ENCODE measurements around the gene NAALAD2. TPM values are rescaled to one million over a fixed set of nuclear protein-coding genes. Genes with fewer than 3 reads are reported as not detected.

NAALAD2 gene
- total RNA-seq = 24.2 TPM

GRCh38 chr11:90134478-90135003 lies at the start of gene NAALAD2:
TSS of gene NAALAD2 (plus strand) at chr11:90134663. CDS start at chr11:90134759, 96 bp downstream.

GRCh38 chr11:90085650-90086049 lies 48.8 kb upstream of the NAALAD2 start, which contains the start of gene UBTFL1:
TSS of gene UBTFL1 (plus strand) at chr11:90085950. CDS start at chr11:90085950, 0 bp downstream.

GRCh38 chr11:90222459-90223247 lies 88.2 kb downstream of the NAALAD2 start, which contains the start of gene CHORDC1:
TSS of gene CHORDC1 (minus strand) at chr11:90223049. CDS start at chr11:90222954, 95 bp downstream.

Small RNA genes lying within 50 kb of the gene (small RNA-seq; reads per million reads assigned to genes)
- not detected for gene RF00275 (ENCODE audit: low replicate concordance)

Other genes with a start within 250 kb of the NAALAD2 start
- gene TRIM49D1, start 212.4 kb upstream of the NAALAD2 start, total RNA-seq = not detected
- not detected for gene TRIM49D2, start 210.6 kb upstream of the NAALAD2 start, total RNA-seq
- gene TRIM64, start 168.6 kb upstream of the NAALAD2 start, total RNA-seq = not detected
- not detected for gene TRIM49C, start 103.6 kb upstream of the NAALAD2 start, total RNA-seq
- not detected for gene UBTFL1, start 48.7 kb upstream of the NAALAD2 start, total RNA-seq
- gene CHORDC1, start 88.4 kb downstream of the NAALAD2 start, total RNA-seq = 75.9 TPM

All from metanephros (tissue), 2 donors.